C4-2B (cell line): Measurements from ENCODE around the gene DNM1.

ENCODE experiments used
- CTCF ChIP-seq: fragments of 450-650 bp; conservative IDR thresholded peaks from 2 replicates; pipeline ENCODE4 v1.5.1; 2017; ENCODE audit warnings: mild to moderate bottlenecking
- ZFX ChIP-seq: fragments of 450-650 bp; IDR thresholded peaks from 2 replicates; pipeline ENCODE4 v1.6.1; 2017

- TF ChIP-seq CTCF: no peak
- TF ChIP-seq ZFX: no peak
Measured at GRCh38 chr9:128211186-128211980, 8.2 kb downstream of the DNM1 start.
